ENCODE results near the gene CCK. TPM values are rescaled to one million over a fixed set of nuclear protein-coding genes. Genes with fewer than 3 reads are reported as not detected.

The CCK gene
- polyA plus RNA-seq, 1 donor (not counting 4 experiments of a cell fraction or from before 2014, with no cell fraction given) = 8.2 TPM

DNA sequence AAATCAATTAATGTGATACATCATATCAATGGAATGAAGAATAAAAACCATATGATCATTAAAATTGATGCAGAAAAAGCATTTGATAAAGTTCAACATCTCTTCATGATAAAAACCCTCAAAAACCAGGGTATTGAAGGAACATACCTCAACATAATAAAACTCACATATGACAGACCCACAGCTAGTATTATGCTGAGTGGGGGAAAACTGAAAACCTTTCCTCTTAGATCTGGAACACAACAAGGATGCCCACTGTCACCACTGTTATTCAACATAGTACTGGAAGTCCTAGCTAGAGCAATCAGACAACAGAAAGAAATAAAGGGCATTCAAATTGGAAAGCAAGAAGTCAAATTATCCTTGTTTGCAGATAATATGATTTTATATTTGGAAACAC, 30.5 kb downstream of the CCK start:
- no peak for FAIRE-seq
- H3K4me2 ChIP-seq (ENCODE audit: control insufficient read depth, extremely low read depth, insufficient read depth, low read depth, low read length) = no peak overlapping the region
- no peak for TF ChIP-seq EZH2 (IDR thresholded peaks at IDR 0.05; ENCODE audit: low read length)
- TF ChIP-seq, protein P1, sequence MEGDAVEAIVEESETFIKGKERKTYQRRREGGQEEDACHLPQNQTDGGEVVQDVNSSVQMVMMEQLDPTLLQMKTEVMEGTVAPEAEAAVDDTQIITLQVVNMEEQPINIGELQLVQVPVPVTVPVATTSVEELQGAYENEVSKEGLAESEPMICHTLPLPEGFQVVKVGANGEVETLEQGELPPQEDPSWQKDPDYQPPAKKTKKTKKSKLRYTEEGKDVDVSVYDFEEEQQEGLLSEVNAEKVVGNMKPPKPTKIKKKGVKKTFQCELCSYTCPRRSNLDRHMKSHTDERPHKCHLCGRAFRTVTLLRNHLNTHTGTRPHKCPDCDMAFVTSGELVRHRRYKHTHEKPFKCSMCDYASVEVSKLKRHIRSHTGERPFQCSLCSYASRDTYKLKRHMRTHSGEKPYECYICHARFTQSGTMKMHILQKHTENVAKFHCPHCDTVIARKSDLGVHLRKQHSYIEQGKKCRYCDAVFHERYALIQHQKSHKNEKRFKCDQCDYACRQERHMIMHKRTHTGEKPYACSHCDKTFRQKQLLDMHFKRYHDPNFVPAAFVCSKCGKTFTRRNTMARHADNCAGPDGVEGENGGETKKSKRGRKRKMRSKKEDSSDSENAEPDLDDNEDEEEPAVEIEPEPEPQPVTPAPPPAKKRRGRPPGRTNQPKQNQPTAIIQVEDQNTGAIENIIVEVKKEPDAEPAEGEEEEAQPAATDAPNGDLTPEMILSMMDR (optimal IDR thresholded peaks at IDR 0.05 in 1 of 3, IDR thresholded peaks at IDR 0.05 in 1 of 3, conservative IDR thresholded peaks at IDR 0.05 in 1 of 3; ENCODE audit: extremely low read depth in 1 of 3, insufficient read depth in 2 of 3, low read length in 3 of 3) = no peak

GRCh38 chr3:42230860-42231259, 35.1 kb downstream of the CCK start:
- H2AFZ ChIP-seq (ENCODE audit: control insufficient read depth, low read length) = no peak overlapping the region
- FAIRE-seq (no peak), DNase-seq (ENCODE audit: low read depth, low spot score) (no peak)
- peaks cover 6% of the 10 kb centered on the region for H3K27me3 ChIP-seq (ENCODE audit: control insufficient read depth, extremely low read depth, insufficient read depth, low read length)
- H3K4me2 ChIP-seq (ENCODE audit: control insufficient read depth, extremely low read depth, insufficient read depth, low read depth, low read length) = no peak overlapping the region
- H3K4me1 ChIP-seq (ENCODE audit: control insufficient read depth, extremely low read depth, insufficient read depth, low read length) = no peaks in the 10 kb centered on the region
- no peaks in the 10 kb centered on the region for H3K36me3 ChIP-seq (ENCODE audit: control insufficient read depth in 2 of 2, extremely low read depth in 1 of 2, insufficient read depth in 2 of 2, low read length in 2 of 2)
- no peak overlapping the region for H3K9ac ChIP-seq (ENCODE audit: control insufficient read depth, extremely low read depth, insufficient read depth, low read length)
- H3K27ac ChIP-seq (ENCODE audit: control insufficient read depth, insufficient read depth, low read length) = no peak overlapping the region
- no peaks in the 10 kb centered on the region for H3K79me2 ChIP-seq (ENCODE audit: control insufficient read depth, insufficient read depth, low read length)
- no peaks in the 10 kb centered on the region for H4K20me1 ChIP-seq (ENCODE audit: control insufficient read depth, extremely low read depth, insufficient read depth, low read length)
- TF ChIP-seq, protein P1 (optimal IDR thresholded peaks at IDR 0.05 in 1 of 3, IDR thresholded peaks at IDR 0.05 in 1 of 3, conservative IDR thresholded peaks at IDR 0.05 in 1 of 3; ENCODE audit: extremely low read depth in 1 of 3, insufficient read depth in 2 of 3, low read length in 3 of 3) = no peak
- TF ChIP-seq EZH2 (IDR thresholded peaks at IDR 0.05; ENCODE audit: low read length) = no peak
- H3K9me3 ChIP-seq (ENCODE audit: control insufficient read depth, low read depth, low read length) = peaks cover 3% of the 10 kb centered on the region
- dilution Hi-C loops (cut with MboI; ENCODE audit: extremely low pct_ligation_motif_present, low sequenced_read_pairs) = no loop called here
- H3K4me3 ChIP-seq (ENCODE audit: control insufficient read depth in 2 of 3, extremely low read depth in 1 of 3, insufficient read depth in 2 of 3, low read depth in 1 of 3, low read length in 3 of 3) = no peak overlapping the region
- no peaks in the 10 kb centered on the region for H3K9me1 ChIP-seq (ENCODE audit: control insufficient read depth, extremely low read depth, insufficient read depth, low read length)

More for the DNA sequence above, 30.5 kb downstream of the CCK start:
- no peaks in the 10 kb centered on the region for H3K36me3 ChIP-seq (ENCODE audit: control insufficient read depth in 2 of 2, extremely low read depth in 1 of 2, insufficient read depth in 2 of 2, low read length in 2 of 2)
- dilution Hi-C loops (cut with MboI; ENCODE audit: extremely low pct_ligation_motif_present, low sequenced_read_pairs) = no loop called here
- H3K27me3 ChIP-seq (ENCODE audit: control insufficient read depth, extremely low read depth, insufficient read depth, low read length) = peaks cover 6% of the 10 kb centered on the region
- no peak overlapping the region for H3K9ac ChIP-seq (ENCODE audit: control insufficient read depth, extremely low read depth, insufficient read depth, low read length)
- H4K20me1 ChIP-seq (ENCODE audit: control insufficient read depth, extremely low read depth, insufficient read depth, low read length) = no peaks in the 10 kb centered on the region
- H3K4me1 ChIP-seq (ENCODE audit: control insufficient read depth, extremely low read depth, insufficient read depth, low read length) = no peaks in the 10 kb centered on the region
- no peak overlapping the region for H3K4me3 ChIP-seq (ENCODE audit: control insufficient read depth in 2 of 3, extremely low read depth in 1 of 3, insufficient read depth in 2 of 3, low read depth in 1 of 3, low read length in 3 of 3)
- H3K9me1 ChIP-seq (ENCODE audit: control insufficient read depth, extremely low read depth, insufficient read depth, low read length) = no peaks in the 10 kb centered on the region
- H3K79me2 ChIP-seq (ENCODE audit: control insufficient read depth, insufficient read depth, low read length) = no peaks in the 10 kb centered on the region
- H2AFZ ChIP-seq (ENCODE audit: control insufficient read depth, low read length) = no peak overlapping the region
- no peak for DNase-seq (ENCODE audit: low read depth, low spot score)
- H3K9me3 ChIP-seq (ENCODE audit: control insufficient read depth, low read depth, low read length) = peaks cover 5% of the 10 kb centered on the region
- H3K27ac ChIP-seq (ENCODE audit: control insufficient read depth, insufficient read depth, low read length) = no peak overlapping the region
